IMR-90 (cell line): ENCODE data around the gene SH3BP4. TPM values are rescaled to one million over a fixed set of nuclear protein-coding genes. Genes with fewer than 3 reads are reported as not detected.

Experiments
- ATAC-seq: fragments of 200-7000 bp; cut with Tn5 transposase; 2 replicates; pipeline ENCODE4 v1.9.1; 2020; ENCODE audit warnings: low read depth, mild to moderate bottlenecking, moderate library complexity
- BruUV-seq: library from RNA; stranded (reverse); fragments of 400-500 nt; replicated peaks from 2 replicates; lab custom pipeline; 2021; lab: Mats Ljungman, UMichigan
- CTCF ChIA-PET: fragments of 300-600 bp; formaldehyde crosslinking; extraction: SDS; loops from one replicate; lab custom pipeline; 2021; ENCODE audit warnings: antibody characterized with exemption; lab: Yijun Ruan, JAX
- POLR2A ChIA-PET: fragments of 300-600 bp; sonication (Branson Sonifier 250); formaldehyde crosslinking; loops from one replicate; lab custom pipeline; 2022; ENCODE audit warnings: antibody characterized with exemption; ENCODE audit not compliant: unreplicated experiment; lab: Charles Lee
- DNase-seq: peaks from one replicate; pipeline ENCODE4 v3.0.0; 2013
- H2AFZ ChIP-seq: replicated peaks from 2 replicates; pipeline ENCODE3; 2013; ENCODE audit warnings: low read length, mild to moderate bottlenecking; ENCODE audit not compliant: poor library complexity
- H2AK5ac ChIP-seq: 2 replicates; pipeline ENCODE4 v1.6.1; 2013; ENCODE audit warnings: low read depth, low read length, inconsistent platforms
- H2AK9ac ChIP-seq: replicated peaks from 2 replicates; pipeline ENCODE3; 2013; ENCODE audit warnings: mild to moderate bottlenecking, low read depth, low read length, moderate library complexity; ENCODE audit not compliant: poor library complexity
- H2BK120ac ChIP-seq: 2 replicates; pipeline ENCODE4 v1.6.1; 2013; ENCODE audit warnings: low read depth, low read length, inconsistent platforms
- H2BK15ac ChIP-seq: 3 replicates; pipeline ENCODE4 v1.6.1; 2013; ENCODE audit warnings: low read depth, low read length, inconsistent platforms
- H2BK20ac ChIP-seq: 2 replicates; pipeline ENCODE4 v1.6.1; 2013; ENCODE audit warnings: low read depth, mild to moderate bottlenecking, inconsistent platforms, low read length, moderate library complexity
- H2BK5ac ChIP-seq: 2 replicates; pipeline ENCODE4 v1.6.1; 2013; ENCODE audit warnings: mild to moderate bottlenecking, low read depth, low read length, inconsistent platforms; ENCODE audit not compliant: poor library complexity, severe bottlenecking
- H3K14ac ChIP-seq: replicated peaks from 2 replicates; pipeline ENCODE4 v1.6.1; 2013; ENCODE audit warnings: low read depth, low read length, inconsistent platforms
- H3K18ac ChIP-seq: 2 replicates; pipeline ENCODE4 v1.6.1; 2013; ENCODE audit warnings: low read depth, low read length, control low read depth
- H3K23ac ChIP-seq: 2 replicates; pipeline ENCODE4 v1.6.1; 2013; ENCODE audit warnings: low read depth, low read length, inconsistent platforms
- H3K27ac ChIP-seq: 2 replicates; pipeline ENCODE4 v1.5.1; 2013; ENCODE audit warnings: mild to moderate bottlenecking, control low read depth, low read length; ENCODE audit not compliant: insufficient read depth
- H3K27me3 ChIP-seq: 2 replicates; pipeline ENCODE4 v1.6.1; 2013; ENCODE audit warnings: low read length; ENCODE audit not compliant: control insufficient read depth, insufficient read depth
- H3K36me3 ChIP-seq: 2 replicates; pipeline ENCODE4 v1.6.1; 2013; ENCODE audit warnings: low read length, mixed read lengths; ENCODE audit not compliant: control insufficient read depth, insufficient read depth
- H3K4ac ChIP-seq: 2 replicates; pipeline ENCODE4 v1.6.1; 2013; ENCODE audit warnings: low read depth, low read length, inconsistent platforms
- H3K4me1 ChIP-seq: 2 replicates; pipeline ENCODE4 v1.6.1; 2013; ENCODE audit warnings: low read length, mixed read lengths; ENCODE audit not compliant: control insufficient read depth, insufficient read depth
- H3K4me2 ChIP-seq: 2 replicates; pipeline ENCODE4 v1.6.1; 2013; ENCODE audit warnings: low read depth, mild to moderate bottlenecking, control low read depth, low read length, moderate library complexity
- H3K4me3 ChIP-seq: 2 replicates; pipeline ENCODE4 v1.5.1; 2013; ENCODE audit warnings: low read depth, mild to moderate bottlenecking, control low read depth, low read length, moderate library complexity; ENCODE audit not compliant: insufficient read depth
- H3K56ac ChIP-seq: 2 replicates; pipeline ENCODE4 v1.6.1; 2013; ENCODE audit warnings: low read length, inconsistent platforms; ENCODE audit not compliant: insufficient read depth; ENCODE audit errors: extremely low read depth
- H3K79me1 ChIP-seq, 2 experiments: 2 replicates each; pipeline ENCODE4 v1.6.1; 2013; ENCODE audit warnings: low read length in 2 of 2, inconsistent platforms in 1 of 2, low read depth in 1 of 2
- H3K9ac ChIP-seq: 2 replicates; pipeline ENCODE4 v1.6.1; 2013; ENCODE audit warnings: low read depth, low read length, control low read depth
- H3K9me1 ChIP-seq: 2 replicates; pipeline ENCODE4 v1.6.1; 2013; ENCODE audit warnings: low read length, inconsistent platforms; ENCODE audit not compliant: insufficient read depth
- H3K9me3 ChIP-seq: 2 replicates; pipeline ENCODE4 v1.6.1; 2013; ENCODE audit warnings: low read length; ENCODE audit not compliant: control insufficient read depth, insufficient read depth
- H4K20me1 ChIP-seq: 2 replicates; pipeline ENCODE4 v1.6.1; 2013; ENCODE audit warnings: low read length, inconsistent platforms; ENCODE audit not compliant: insufficient read depth
- H4K5ac ChIP-seq: 2 replicates; pipeline ENCODE4 v1.6.1; 2013; ENCODE audit warnings: mild to moderate bottlenecking, low read depth, low read length, control low read depth
- H4K8ac ChIP-seq, 2 experiments: 2 replicates each; pipeline ENCODE4 v1.6.1; 2013; ENCODE audit warnings: low read depth in 2 of 2, low read length in 2 of 2, control low read depth in 1 of 2, inconsistent platforms in 1 of 2
- H4K91ac ChIP-seq: 2 replicates; pipeline ENCODE4 v1.6.1; 2013; ENCODE audit warnings: low read depth, low read length, inconsistent platforms; ENCODE audit not compliant: insufficient read depth
- CHD1 ChIP-seq: IDR thresholded peaks from 2 replicates; pipeline ENCODE4 v1.6.1; 2012; ENCODE audit warnings: low read depth, low read length, improper control_type of control experiment
- ELK1 ChIP-seq: fragments of 150-350 bp; IDR thresholded peaks from 2 replicates; pipeline ENCODE4 v1.6.1; 2016; ENCODE audit warnings: low read depth, mild to moderate bottlenecking, low read length, moderate library complexity, borderline replicate concordance
- FOS ChIP-seq: fragments of 150-350 bp; IDR thresholded peaks from 2 replicates; pipeline ENCODE4 v1.6.1; 2016; ENCODE audit warnings: low read depth, low read length
- MAFK ChIP-seq: IDR thresholded peaks from 2 replicates; pipeline ENCODE4 v1.6.1; 2012; ENCODE audit warnings: low read depth, low read length, improper control_type of control experiment
- MAZ ChIP-seq: IDR thresholded peaks from 2 replicates; pipeline ENCODE4 v1.6.1; 2012; ENCODE audit warnings: low read depth, mild to moderate bottlenecking, low read length, improper control_type of control experiment, moderate library complexity, borderline replicate concordance
- MXI1 ChIP-seq: IDR thresholded peaks from 2 replicates; pipeline ENCODE4 v1.6.1; 2012; ENCODE audit warnings: low read depth, mild to moderate bottlenecking, low read length, moderate library complexity, borderline replicate concordance
- NFE2L2 ChIP-seq: fragments of 150-350 bp; IDR thresholded peaks from 2 replicates; pipeline ENCODE4 v1.6.1; 2016; ENCODE audit warnings: low read depth, mild to moderate bottlenecking, low read length
- POLR2A ChIP-seq: IDR thresholded peaks from 2 replicates; pipeline ENCODE4 v1.6.1; 2012; ENCODE audit warnings: mild to moderate bottlenecking, low read depth, low read length
- RAD21 ChIP-seq: IDR thresholded peaks from 2 replicates; pipeline ENCODE4 v1.6.1; 2012; ENCODE audit warnings: low read length, improper control_type of control experiment
- RCOR1 ChIP-seq: IDR thresholded peaks from 2 replicates; pipeline ENCODE4 v1.6.1; 2012; ENCODE audit warnings: mild to moderate bottlenecking, low read length, improper control_type of control experiment; ENCODE audit not compliant: insufficient replicate concordance
- WGBS, 2 experiments: methylation state at CpG; one replicate each; pipeline versions ENCODE4 v1.1.5 to v1.1.7; 2013; ENCODE audit warnings: missing lambda C conversion rate in 2 of 2; ENCODE audit not compliant: insufficient read length in 1 of 2; ENCODE audit errors: extremely low coverage in 2 of 2; 5-methylcytosine and 5-hydroxymethylcytosine counted together
- dilution Hi-C: fragments of 300-500 bp; cut with HindIII; formaldehyde crosslinking; loops from one replicate; pipeline ENCODE4 v1.14.3; 2018; ENCODE audit warnings: low sequenced_read_pairs; ENCODE audit not compliant: unreplicated experiment
- in situ Hi-C: fragments of 300-500 bp; cut with MboI; formaldehyde crosslinking; loops from 3 replicates; pipeline ENCODE4 v1.14.3; 2019; ENCODE audit warnings: low sequenced_read_pairs, inconsistent platforms, mixed read lengths
- intact Hi-C: fragments of 100-400 bp; cut with micrococcal nuclease; formaldehyde crosslinking; loops from 2 replicates; pipeline ENCODE4 v1.10.0; 2022
- polyA plus RNA-seq, 3 experiments: library from polyadenylated mRNA; depleted of rRNA; stranded (reverse); fragments of >200 nt; gene quantifications; 2 replicates each; pipeline ENCODE4 v1.2.3, GENCODE V29; 2012; ENCODE audit warnings: low replicate concordance in 1 of 3
- total RNA-seq: library from RNA; depleted of rRNA; stranded (reverse); fragments of >200 nt; gene quantifications from 2 replicates; pipeline ENCODE4 v1.2.3, GENCODE V29; 2012
- TF ChIP-seq, protein P1 (sequence below): conservative IDR thresholded peaks from 2 replicates; pipeline ENCODE4 v1.5.1; 2012; ENCODE audit warnings: mild to moderate bottlenecking, low read depth, low read length, improper control_type of control experiment

SH3BP4 gene
- total and polyA plus RNA-seq, 2 of the 4 experiments (the other 2 are of a cell fraction): 104 to 122 TPM

DNA sequence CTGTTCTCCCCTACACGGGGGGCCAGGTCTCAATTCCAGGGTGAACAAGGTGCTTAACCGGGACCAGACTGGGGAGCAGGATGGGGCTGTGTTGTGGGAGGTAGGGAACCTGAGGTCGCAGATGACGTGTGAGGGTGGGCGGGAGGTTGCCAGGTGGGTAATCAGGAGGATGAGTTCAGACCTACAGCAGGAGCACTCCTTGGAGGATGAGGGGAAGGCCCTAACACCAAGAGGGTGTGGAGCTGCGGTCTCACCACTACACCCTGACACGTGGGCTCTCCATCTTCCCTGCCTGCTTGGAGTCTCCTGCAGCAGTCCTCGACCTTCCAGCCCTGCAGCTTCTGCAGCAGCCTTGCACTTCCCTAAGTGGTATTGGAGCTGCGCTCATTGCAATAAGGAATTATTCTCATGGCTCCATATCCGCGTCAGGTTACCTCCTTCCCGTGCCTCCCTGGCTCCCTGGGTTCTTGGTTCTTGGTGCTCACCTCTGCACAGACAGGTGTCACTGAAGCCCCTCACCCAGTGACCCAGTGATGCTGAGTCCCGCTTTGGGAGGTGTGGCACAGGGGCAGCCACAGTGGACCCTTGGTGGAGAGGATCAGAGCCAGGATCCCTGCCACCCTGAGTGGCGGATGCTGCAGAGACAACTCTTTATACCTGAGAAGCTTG, 15.5 kb downstream of the SH3BP4 start:
- Histone ChIP-seq H2AK9ac (peak overlapping the region; percentile 22), H2AK5ac (peak overlapping the region; percentile 35), H3K27ac (no peak overlapping the region), H3K27me3 (no peaks in the 10 kb centered on the region), H3K4me3 (no peak overlapping the region), H3K79me1 (peaks cover 0 to 60% of the 10 kb centered on the region in 2 experiments; a peak in 2 of 4 replicates), H3K36me3 (peaks cover 34% of the 10 kb centered on the region), H3K56ac (no peak overlapping the region), H2BK120ac (no peak overlapping the region), H3K9me1 (peaks cover 51% of the 10 kb centered on the region), H4K91ac (no peak overlapping the region), H3K4me1 (peaks cover 42% of the 10 kb centered on the region), H2BK20ac (no peak overlapping the region), H3K4ac (no peak overlapping the region; the same call in 1 of the 2 replicates), H3K14ac (no peak overlapping the region; the same call in 1 of the 2 replicates), H3K23ac (no peak overlapping the region), H3K9me3 (no peaks in the 10 kb centered on the region), H4K8ac (no peak overlapping the region), H4K5ac (no peak overlapping the region), H2AFZ (no peak overlapping the region), H3K4me2 (no peak overlapping the region), H4K20me1 (peaks cover 97% of the 10 kb centered on the region), H3K18ac (no peak overlapping the region), H2BK5ac (peak overlapping the region; percentile 2), H3K9ac (no peak overlapping the region), H2BK15ac (no peak overlapping the region)
- no CpG with 5 or more reads among the region's 14 CpGs for WGBS, 2 experiments
- TF ChIP-seq FOS (no peak), ELK1 (no peak), RAD21 (no peak), POLR2A (no peak), CHD1 (no peak), RCOR1 (no peak), NFE2L2 (no peak), MXI1 (no peak), MAZ (no peak), MAFK (no peak)
- TF ChIP-seq, protein P1, sequence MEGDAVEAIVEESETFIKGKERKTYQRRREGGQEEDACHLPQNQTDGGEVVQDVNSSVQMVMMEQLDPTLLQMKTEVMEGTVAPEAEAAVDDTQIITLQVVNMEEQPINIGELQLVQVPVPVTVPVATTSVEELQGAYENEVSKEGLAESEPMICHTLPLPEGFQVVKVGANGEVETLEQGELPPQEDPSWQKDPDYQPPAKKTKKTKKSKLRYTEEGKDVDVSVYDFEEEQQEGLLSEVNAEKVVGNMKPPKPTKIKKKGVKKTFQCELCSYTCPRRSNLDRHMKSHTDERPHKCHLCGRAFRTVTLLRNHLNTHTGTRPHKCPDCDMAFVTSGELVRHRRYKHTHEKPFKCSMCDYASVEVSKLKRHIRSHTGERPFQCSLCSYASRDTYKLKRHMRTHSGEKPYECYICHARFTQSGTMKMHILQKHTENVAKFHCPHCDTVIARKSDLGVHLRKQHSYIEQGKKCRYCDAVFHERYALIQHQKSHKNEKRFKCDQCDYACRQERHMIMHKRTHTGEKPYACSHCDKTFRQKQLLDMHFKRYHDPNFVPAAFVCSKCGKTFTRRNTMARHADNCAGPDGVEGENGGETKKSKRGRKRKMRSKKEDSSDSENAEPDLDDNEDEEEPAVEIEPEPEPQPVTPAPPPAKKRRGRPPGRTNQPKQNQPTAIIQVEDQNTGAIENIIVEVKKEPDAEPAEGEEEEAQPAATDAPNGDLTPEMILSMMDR: no peak
- in situ Hi-C loops: loop anchor here (10.0 kb wide), 1 partner anchor 413 kb away; no protein-coding TSS in a partner anchor
- BruUV-seq: no TSS peak
- intact Hi-C loops: loop anchor here (5.0 kb wide), 1 partner anchor 140 kb away; no protein-coding TSS in a partner anchor
- ChIA-PET CTCF (no interaction called here), POLR2A (no interaction called here)
- dilution Hi-C loops: no loop called here
- no peak for ATAC-seq
- DNase-seq: no peak
